ENCODE measurements around the gene OR13G1.
"Not testable (repeated sequence)": the region's sequence is repeated elsewhere in the genome, so short reads cannot be mapped to it uniquely, and the experiment has no call there.

Gene OR13G1, protein sequence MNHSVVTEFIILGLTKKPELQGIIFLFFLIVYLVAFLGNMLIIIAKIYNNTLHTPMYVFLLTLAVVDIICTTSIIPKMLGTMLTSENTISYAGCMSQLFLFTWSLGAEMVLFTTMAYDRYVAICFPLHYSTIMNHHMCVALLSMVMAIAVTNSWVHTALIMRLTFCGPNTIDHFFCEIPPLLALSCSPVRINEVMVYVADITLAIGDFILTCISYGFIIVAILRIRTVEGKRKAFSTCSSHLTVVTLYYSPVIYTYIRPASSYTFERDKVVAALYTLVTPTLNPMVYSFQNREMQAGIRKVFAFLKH

GRCh38 chr1:247679639-247680038 lies at the start of gene OR13G1:
Gene OR13G1, minus strand, starts transcription at chr1:247679739. Its CDS starts 6,698 bp downstream, at chr1:247673041.
- DNase-seq (ENCODE audit: low read depth) = no peak

GRCh38 chr1:247721222-247721621 lies 41.7 kb upstream of the OR13G1 start:
- DNase-seq (ENCODE audit: low read depth) = no peak

- DNase-seq (ENCODE audit: low read depth) = no peak
Observed at GRCh38 chr1:247716546-247716945, 37.0 kb upstream of the OR13G1 start, which contains the start of gene OR6F1. Gene OR6F1, minus strand, starts transcription at chr1:247716646. Its CDS starts 3,891 bp downstream, at chr1:247712755.

DNA sequence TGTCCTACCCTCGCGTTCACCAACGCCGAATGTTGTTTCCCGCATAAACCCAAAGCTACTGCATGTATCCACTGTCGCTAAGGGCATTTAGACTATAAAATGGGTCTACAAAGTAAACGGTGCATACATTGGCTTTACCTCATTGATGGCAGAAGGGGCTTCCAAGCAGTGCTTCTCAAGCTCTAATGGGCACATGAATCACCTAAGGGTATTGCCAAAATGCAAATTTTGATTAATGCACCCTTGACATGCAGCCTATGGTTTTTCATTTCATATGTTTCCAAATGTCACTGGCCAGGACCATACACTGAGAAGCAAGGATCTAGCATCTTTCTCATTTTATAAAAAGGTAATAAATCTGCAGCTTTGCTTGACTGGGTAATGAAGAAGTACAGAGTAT lies 34.2 kb upstream of the OR13G1 start:
- no peak for DNase-seq (ENCODE audit: low read depth)

GRCh38 chr1:247710681-247711080 lies 31.1 kb upstream of the OR13G1 start:
- not testable (repeated sequence) for DNase-seq (ENCODE audit: low read depth)

GRCh38 chr1:247701338-247701737 lies 21.8 kb upstream of the OR13G1 start:
- DNase-seq (ENCODE audit: low read depth) = no peak

GRCh38 chr1:247681288-247681897 lies 1.9 kb upstream of the OR13G1 start:
- peak; percentile 70 for DNase-seq (ENCODE audit: low read depth)

DNA sequence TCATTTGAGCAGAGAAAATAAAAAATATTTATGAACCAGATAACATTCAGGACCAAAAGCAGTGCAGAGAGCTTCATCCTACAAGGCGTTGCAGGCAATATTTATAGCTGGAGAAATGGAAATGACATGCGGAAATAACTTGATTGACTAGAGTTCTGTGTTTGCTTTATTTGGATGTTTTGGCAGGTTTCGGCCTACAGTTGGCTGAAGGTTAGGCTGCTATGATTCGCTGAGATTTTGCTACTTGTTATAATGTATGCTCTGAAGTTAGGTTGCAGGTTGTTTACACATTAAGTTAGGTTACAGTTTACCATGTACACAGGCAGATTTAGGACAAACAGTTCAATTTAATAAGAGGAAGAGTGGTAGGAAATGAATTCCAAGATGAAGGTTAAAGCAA lies 632 bp upstream of the OR13G1 start:
- DNase-seq (ENCODE audit: low read depth) = no peak

GRCh38 chr1:247669225-247669624 lies 10.3 kb downstream of the OR13G1 start:
- DNase-seq (ENCODE audit: low read depth) = no peak

DNA sequence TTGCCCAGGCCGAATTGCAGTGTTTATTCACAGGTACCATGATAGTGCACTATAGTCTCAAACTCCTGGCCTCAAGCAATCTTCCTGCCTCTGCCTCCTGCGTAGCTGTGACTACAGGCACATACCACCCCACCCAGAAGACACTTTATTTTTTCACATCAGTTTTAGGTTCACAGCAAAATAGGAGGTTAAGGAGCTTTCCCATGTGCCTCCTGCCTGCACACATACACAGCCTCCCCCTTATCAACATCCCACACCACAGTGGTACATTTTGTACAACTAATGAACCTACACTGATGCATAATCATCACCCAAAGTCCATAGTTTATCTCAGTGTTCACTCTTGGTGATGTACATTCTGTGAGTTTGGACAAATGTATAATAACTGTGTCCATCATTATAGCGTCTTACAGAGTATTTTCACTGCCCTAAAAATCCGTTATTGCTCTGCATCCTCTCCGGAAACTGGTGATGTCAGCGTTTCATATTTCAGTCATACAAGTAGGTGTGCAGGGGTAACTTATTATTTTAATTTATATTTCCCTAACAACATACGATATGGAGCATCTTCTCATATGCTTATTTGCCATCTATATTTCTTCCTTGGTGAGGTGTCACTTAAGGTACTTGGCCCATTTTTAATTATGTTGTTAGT lies 23.2 kb downstream of the OR13G1 start:
- no peak for DNase-seq (ENCODE audit: low read depth)

- DNase-seq (ENCODE audit: low read depth) = no peak
Observed at GRCh38 chr1:247653040-247653439, 26.5 kb downstream of the OR13G1 start.

- no peak for DNase-seq (ENCODE audit: low read depth)
Observed at GRCh38 chr1:247647864-247648263, 31.7 kb downstream of the OR13G1 start.

DNA sequence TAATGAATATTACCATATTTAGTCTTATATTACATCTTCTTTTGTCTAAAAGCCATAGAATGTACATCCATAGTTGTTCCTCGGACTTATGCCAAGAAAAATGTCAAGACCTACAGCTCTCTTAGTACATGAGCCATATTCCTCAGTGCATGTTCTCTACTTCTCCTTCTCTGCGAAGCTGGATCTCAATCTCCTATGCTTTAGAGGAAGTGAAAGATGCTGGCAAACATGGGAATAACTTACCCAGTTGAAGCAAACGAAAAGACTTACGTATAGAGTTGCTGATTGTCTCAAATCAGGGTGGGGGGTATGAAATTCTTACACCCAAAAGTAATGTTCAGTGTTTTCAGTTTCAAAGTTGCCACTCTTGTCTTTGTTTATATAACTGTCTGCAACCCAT lies 32.7 kb downstream of the OR13G1 start:
- DNase-seq (ENCODE audit: low read depth) = no peak

DNA sequence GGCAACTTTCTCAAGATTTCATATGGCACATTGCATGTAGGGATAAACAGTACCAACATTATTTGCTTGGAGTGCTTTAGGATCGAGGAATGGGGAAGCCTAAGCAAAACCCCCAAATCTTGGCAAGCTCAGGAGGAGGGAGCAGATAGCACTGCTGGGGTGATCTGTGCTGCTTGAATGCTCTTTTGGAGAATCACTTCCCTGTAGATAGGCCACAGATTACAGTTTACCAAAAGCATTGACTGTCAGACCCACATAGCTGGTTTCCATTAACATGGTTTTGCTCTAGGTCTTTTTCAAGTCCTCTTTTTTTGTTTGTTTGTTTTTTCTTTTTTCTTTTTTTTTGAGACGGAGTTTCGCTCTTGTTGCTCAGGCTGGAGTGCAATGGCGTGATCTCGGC lies 36.8 kb downstream of the OR13G1 start:
- no peak for DNase-seq (ENCODE audit: low read depth)

DNA sequence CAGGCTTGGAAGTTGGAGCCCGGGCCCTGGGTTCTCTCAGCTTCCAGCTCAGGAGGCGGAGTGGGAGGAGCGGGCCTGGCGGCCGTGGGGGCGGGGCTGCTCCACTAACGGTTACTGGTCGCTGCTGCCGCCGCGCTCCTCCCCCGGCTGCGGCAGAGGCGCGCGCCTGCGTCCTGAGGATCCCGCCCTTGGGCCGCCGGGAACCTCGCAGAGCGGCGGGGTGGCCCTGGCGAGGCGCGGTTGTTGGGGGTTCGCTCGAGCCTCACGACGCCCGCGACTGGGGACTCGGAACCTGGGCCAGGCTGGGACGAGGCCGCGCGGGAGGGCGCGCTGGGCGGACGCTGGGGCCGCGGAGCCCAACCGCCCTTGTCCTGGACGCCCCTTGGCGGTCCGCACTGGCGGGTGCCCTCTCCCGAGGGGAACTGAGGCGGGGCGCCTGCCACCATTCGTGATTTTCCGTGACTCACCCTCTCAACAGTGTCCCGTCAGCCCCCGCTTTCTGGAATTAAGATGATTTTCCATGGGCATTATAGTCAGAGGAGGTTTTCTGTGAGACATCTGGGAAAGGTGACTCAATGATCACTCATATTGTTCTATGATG lies 40.1 kb downstream of the OR13G1 start:
- no peak for DNase-seq (ENCODE audit: low read depth)

- no peak for DNase-seq (ENCODE audit: low read depth)
Observed at GRCh38 chr1:247638781-247639180, 40.8 kb downstream of the OR13G1 start.

- no peak for DNase-seq (ENCODE audit: low read depth)
Observed at GRCh38 chr1:247638011-247638410, 41.5 kb downstream of the OR13G1 start.

GRCh38 chr1:247627951-247628350 lies 51.6 kb downstream of the OR13G1 start:
- DNase-seq (ENCODE audit: low read depth) = no peak

Measured in CMK (cell line).